NCI-H526 treated with DMSO at 0.1 percent for 48 hours (cell line): ENCODE results near the gene KCTD21.
"Not testable (repeated sequence)": the region's sequence is repeated elsewhere in the genome, so short reads cannot be mapped to it uniquely, and the experiment has no call there.

Experiments
- DNase-seq: peaks from one replicate; lab custom pipeline; 2025; lab: John Stamatoyannopoulos, UW

Gene KCTD21

GRCh38 chr11:78176605-78177141 lies 11.8 kb downstream of the KCTD21 start:
- DNase-seq = no peak

- DNase-seq = not testable (repeated sequence)
Measured at GRCh38 chr11:78175862-78176261, 12.6 kb downstream of the KCTD21 start.

- DNase-seq = no peak
Measured at GRCh38 chr11:78171951-78172350, 16.5 kb downstream of the KCTD21 start.

GRCh38 chr11:78170874-78171549 lies 17.4 kb downstream of the KCTD21 start:
- no peak for DNase-seq

GRCh38 chr11:78170413-78170812 lies 18.0 kb downstream of the KCTD21 start:
- DNase-seq = no peak

GRCh38 chr11:78168539-78169477 lies 19.6 kb downstream of the KCTD21 start:
- no peak for DNase-seq

- no peak for DNase-seq
Measured at GRCh38 chr11:78166855-78167469, 21.5 kb downstream of the KCTD21 start.

GRCh38 chr11:78164471-78164870 lies 24.0 kb downstream of the KCTD21 start:
- DNase-seq = no peak

GRCh38 chr11:78163828-78164227 lies 24.6 kb downstream of the KCTD21 start:
- DNase-seq = no peak

- DNase-seq = no peak
Measured at GRCh38 chr11:78161962-78162371, 26.5 kb downstream of the KCTD21 start.

- DNase-seq = no peak
Measured at GRCh38 chr11:78161346-78161745, 27.1 kb downstream of the KCTD21 start.

- DNase-seq = no peak
Measured at GRCh38 chr11:78160557-78160956, 27.9 kb downstream of the KCTD21 start.

GRCh38 chr11:78158987-78159652 lies 29.3 kb downstream of the KCTD21 start:
- no peak for DNase-seq

GRCh38 chr11:78156127-78156844 lies 32.1 kb downstream of the KCTD21 start:
- DNase-seq = no peak

- DNase-seq = no peak
Measured at GRCh38 chr11:78151804-78152203, 36.6 kb downstream of the KCTD21 start.

GRCh38 chr11:78150754-78151153 lies 37.7 kb downstream of the KCTD21 start:
- no peak for DNase-seq

- DNase-seq = no peak
Measured at GRCh38 chr11:78150346-78150745, 38.1 kb downstream of the KCTD21 start.

GRCh38 chr11:78149646-78150045 lies 38.8 kb downstream of the KCTD21 start:
- DNase-seq = no peak

GRCh38 chr11:78147807-78148206 lies 40.6 kb downstream of the KCTD21 start:
- DNase-seq = no peak

- DNase-seq = no peak
Measured at GRCh38 chr11:78145511-78146025, 42.9 kb downstream of the KCTD21 start.
